ENCODE data around the gene CTDNEP1. TPM values are rescaled to one million over a fixed set of nuclear protein-coding genes. Genes with fewer than 3 reads are reported as not detected.

Gene CTDNEP1
- total RNA-seq = 33.8 and 45.2 TPM in 2 replicates

DNA sequence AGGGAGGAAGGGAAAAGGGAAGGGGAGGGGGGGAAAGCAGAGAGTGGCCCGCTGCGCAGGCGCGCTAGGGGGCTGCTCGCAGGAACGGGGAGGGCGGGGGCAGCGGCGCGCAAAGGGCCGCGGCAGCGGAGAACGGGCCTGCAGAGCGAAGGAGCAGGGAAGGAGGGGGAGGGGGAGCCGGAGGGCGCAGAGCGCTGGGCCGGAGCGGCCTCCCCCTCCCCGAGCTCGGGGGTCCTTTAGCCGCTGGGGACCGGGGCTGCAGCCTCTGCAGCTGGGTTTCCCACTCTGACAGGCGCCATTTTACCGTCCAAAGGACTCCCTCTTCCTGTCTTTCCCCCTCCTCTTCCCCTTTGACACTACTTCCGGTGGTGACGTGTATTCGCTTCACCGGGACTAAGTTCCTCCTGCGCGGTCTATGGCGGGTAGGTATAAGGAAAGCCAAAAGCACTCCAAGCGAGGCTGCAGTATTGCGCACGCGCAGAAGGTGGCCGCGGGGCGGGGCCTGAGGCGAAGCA is at the start of gene CTDNEP1:
CTDNEP1 (minus strand) TSS at position 74 of the 515 bp plus-strand sequence. CDS start 438 bp downstream, outside the sequence.

DNA sequence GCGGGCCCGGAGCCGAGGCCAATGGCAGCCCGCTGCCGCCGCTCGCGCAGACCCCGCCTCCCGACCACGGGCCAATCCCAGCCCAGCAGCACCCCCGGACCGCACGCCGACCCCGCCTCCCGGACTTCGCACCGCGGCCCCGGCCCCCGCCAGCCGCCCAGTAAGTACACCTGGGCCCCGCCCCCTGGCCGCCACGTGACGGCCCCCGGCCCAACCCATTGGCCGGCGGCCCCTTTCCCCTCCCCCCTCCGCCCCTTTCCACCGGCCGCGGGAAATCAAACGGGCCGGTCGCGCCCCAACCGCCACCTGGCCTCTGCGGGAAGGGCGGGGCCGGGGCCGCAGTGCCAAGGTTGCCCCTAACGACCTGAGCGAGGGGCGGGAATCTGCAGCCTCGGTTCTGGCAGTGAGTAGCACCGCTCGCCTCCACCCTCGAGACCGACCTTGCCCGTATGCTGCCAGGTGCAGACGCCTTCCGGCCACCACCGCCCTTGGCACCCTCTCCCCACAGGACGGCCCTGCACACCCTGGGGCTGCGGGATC is 43.1 kb upstream of the CTDNEP1 start, which contains the start of gene YBX2:
YBX2 (minus strand) TSS at position 26 of the 540 bp plus-strand sequence. CDS start 139 bp downstream, outside the sequence.

DNA sequence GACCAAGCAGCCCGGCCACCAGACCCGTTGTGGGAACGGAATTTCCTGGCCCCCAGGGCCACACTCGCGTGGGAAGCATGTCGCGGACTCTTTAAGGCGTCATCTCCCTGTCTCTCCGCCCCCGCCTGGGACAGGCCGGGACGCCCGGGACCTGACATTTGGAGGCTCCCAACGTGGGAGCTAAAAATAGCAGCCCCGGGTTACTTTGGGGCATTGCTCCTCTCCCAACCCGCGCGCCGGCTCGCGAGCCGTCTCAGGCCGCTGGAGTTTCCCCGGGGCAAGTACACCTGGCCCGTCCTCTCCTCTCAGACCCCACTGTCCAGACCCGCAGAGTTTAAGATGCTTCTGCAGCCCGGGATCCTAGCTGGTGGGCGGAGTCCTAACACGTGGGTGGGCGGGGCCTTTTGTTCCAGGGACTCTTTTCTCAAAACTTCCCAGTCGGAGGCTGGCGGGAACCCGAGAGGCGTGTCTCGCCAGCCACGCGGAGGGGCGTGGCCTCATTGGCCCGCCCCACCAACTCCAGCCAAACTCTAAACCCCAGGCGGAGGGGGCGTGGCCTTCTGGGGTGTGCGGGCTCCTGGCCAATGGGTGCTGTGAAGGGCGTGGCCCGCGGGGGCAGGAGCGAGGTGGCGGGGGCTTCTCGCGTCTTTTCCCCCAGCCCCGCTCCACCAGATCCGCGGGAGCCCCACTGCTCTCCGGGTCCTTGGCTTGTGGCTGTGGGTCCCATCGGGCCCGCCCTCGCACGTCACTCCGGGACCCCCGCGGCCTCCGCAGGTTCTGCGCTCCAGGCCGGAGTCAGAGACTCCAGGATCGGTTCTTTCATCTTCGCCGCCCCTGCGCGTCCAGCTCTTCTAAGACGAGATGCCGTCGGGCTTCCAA is 29.8 kb upstream of the CTDNEP1 start, which contains the start of gene SLC2A4:
SLC2A4 (plus strand) TSS at position 645 of the 879 bp plus-strand sequence; CDS start at position 862, 217 bp downstream.

DNA sequence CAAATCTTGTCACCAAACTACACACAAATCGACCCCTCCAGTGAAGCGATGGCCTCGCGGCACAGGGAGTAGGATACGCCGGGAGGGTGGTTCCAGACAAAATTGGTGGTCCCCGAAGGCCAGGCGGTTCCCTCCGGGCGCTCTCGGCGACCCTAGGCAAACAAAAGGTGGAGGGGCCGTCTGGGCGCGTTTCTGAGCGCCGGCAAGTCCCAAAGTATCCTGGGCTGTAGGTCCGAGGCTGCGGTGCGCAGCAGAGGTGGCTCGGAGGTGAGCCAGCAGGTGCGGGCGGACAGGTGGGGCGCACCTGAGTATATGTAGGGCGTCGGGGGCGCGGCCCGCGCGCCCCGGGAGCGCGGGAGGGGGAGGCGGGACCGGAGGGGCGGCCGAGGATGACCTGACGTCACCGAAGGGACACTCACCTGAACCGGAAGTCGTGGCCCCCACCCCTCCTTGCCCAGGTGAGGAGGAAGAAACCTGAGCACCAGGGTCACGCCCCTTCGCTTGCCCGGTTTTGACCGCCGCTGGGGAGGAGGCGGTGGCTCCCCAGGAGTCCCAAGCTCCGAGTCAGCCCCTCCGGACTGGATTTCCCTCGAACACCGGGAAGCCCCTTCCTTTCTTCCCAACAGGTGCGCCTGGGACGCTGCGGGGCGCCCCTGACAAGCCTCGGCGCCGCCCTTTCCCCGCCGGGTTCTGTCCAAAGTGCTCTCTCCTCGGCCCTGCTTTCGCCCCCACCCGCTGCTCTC is 10.8 kb upstream of the CTDNEP1 start, which contains the start of gene CLDN7:
CLDN7 (minus strand) TSS at position 287 of the 743 bp plus-strand sequence. CDS start 435 bp downstream, outside the sequence.

DNA sequence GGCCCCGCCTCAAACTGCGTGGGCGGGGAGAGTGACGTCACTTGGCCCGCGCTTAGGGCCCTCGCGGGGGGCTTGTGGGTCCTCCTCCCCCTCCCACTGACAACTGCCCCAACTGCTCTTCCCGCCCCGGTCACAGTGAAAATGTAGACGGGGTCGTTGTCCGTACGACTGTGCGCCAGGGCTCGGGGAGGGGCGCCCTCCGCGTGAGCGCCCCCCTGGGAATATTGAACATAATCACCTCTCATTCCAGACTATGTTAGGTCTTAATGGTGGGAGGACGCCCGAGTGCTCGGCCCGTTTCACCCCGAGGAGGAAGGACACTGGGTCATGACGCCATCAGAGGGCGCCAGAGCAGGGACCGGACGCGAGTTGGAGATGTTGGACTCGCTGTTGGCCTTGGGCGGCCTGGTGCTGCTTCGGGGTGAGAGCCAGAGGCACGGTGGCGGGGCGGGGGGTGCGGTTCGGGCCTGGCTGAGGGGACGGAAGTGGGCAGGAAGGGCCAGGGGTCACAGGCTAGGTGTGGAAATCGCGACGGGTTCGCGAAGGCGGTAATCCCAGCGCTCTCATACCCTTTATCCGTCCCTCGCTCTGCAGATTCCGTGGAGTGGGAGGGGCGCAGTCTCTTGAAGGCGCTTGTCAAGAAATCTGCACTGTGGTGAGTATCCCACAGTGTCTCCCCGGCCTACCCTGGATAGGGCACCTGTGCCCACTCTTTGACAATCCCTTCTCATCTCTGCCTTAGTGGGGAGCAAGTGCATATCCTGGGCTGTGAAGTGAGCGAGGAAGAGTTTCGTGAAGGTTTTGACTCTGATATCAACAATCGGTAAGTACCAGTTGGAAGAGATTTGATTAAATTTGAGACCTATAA is 876 bp upstream of the CTDNEP1 start, which contains the start of gene ELP5:
ELP5 (plus strand) TSS at position 40 of the 868 bp plus-strand sequence; CDS start at position 376, 336 bp downstream.

DNA sequence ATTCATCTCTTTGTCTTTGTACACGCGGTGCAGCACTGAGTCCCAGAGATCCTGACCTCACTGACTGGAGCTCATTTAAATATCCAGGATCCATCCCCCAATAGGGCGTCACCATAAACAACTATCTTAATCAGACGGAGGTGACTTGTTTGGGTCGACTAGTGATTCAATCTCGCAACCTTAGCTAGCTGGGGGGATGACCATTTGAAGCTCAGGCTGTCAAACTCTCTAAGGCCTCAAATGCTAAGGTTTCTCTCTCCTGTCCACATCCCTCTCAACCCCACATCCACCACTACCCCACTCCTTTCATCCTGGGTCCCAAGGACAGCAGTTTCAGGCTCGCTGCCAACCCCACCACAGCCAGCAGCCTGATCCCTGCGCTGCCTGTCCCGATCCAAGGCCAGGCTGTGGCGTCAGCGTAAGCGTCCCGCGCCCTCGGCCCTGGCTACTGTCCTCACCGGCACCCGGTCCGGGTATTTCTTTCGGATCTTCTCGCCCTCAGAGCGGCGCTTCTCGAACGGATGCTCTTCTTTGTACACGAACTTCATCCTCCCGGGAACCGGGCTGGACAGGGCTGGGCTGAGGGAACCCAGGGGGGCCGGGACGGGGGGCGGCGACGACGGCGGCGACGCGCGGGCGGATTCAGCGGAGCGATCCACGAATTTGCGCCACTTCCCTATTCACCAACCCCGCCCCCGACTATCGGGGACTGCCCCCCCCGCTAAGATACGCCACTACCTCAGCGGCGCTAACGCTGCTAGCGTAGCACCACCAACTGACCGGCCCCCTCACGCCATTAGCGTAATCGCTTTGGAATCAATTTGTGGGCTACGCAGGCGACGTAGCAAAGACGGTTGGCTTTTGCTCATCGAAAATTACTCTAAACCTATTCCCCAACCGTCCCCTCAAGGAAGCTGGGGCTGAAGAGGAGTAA is 9.5 kb downstream of the CTDNEP1 start, which contains the start of gene GABARAP:
GABARAP (minus strand) TSS at position 667 of the 934 bp plus-strand sequence; CDS start at position 548, 119 bp downstream.

DNA sequence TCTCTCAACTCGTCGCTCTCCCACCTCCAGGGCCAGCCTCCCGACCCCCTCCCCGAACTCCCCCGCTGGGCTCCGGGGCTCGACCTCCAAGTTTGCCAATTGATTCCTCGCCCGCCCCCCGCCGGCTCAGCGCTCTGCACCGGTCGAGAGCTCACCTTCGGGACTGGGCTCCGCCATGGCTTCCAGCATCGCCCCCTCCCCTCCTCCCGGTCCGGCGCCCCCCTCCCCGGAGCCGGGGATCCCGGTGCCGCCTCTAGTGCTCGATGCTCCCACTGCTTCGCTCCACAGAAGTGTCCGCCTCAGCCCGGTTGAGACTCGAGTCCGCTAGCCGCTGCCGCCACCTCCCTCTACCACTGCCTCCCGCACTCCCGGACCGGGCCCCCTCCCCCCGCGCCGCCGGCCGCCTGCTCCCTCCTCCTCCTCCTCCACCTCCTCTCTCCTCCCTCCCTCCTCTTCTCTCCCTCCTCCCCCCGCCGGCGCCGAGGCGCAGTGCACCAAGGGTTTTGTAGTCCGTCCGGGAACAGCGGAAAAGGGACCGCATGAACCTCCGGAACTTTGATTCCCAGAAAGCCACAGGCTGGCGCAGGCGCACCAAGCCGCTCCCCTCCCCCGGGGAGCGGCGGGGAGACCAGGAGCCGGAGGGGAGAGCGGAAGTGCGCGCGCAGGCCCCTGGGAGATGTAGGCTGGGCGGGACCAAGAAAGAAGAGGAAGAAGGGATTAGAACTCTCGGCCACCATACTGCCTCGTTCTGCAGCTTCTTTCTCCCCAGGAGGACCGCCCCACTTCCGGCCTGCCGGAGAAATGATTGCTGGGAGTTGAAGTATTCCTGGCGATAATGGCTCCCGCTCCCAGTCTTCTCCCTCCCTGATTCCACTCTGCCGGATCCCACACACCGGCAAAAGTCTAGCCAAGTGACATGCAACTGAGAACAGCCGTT is 12.2 kb downstream of the CTDNEP1 start, which contains the start of gene PHF23:
PHF23 (minus strand) TSS at position 367 of the 937 bp plus-strand sequence; CDS start at position 189, 178 bp downstream.

DNA sequence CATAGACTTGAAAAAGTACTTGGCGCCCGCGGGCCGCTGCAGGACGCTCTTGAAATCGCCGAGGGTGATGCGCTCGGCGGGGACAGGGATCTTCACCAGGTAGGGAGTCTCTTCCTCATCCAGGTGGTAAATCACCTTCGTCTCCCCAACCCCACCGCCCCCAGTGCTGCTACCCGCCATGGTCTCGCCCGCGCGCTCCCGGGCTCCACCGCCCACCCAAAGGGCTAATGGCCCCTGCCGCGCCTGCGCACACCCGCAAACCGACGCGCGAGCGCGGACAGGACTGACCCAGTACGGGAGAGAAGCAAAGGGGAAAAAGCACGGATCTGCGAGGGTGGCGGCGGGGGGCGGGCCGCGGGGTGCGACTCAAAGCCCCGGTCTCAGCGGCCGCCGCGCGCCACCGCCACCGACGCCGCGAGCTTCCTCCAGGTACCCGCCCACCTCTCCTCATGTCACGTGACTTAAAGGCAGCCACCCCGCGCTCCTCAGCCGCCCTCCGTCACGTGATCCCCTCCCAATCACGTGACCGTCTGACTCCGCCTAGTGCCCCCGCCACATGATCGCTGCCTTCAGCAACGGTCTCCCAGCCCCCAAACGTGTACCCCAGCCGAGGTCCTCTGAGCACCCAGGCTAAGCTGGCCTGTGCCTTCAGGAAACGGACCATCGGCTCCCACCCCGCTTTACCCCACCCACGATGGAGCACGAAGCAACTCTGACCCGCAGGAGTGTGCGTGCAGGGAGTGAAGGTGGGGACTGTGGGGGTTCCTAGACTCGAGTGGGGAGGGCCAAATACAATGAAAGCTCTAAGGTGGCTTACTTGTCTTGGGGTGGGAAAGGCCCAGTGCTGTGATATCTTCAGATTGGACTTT is 17.2 kb downstream of the CTDNEP1 start, which contains the start of gene DVL2:
DVL2 (minus strand) TSS at position 435 of the 869 bp plus-strand sequence; CDS start at position 180, 255 bp downstream.

DNA sequence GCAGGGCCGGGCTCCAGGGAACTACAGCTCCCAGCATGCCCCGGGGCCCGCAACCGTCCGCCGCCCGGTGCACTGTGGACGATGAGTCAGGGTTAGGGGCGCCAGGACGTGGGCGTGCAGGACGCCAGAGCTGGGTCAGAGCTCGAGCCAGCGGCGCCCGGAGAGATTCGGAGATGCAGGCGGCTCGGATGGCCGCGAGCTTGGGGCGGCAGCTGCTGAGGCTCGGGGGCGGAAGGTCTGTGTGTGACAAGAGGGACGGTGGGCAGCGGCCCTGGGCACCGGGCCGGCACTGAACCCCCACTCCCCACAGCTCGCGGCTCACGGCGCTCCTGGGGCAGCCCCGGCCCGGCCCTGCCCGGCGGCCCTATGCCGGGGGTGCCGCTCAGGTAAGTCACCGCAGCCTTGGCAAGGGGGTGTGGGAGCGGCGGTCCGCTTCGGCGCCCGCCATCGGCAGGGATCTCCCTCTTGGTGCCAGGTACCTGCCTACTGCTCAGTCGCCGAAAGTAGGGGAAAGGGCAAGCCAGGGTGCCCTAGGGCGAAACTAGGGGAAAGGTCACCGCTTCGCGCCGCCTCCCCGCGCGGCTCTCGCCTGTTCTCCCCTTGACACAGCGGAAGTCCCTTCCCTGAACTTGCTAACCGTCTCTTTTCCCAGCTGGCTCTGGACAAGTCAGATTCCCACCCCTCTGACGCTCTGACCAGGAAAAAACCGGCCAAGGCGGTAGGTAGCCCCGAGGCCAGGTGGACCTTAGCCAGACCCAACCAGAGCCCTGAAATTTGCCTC is 31.5 kb downstream of the CTDNEP1 start, which contains the start of the genes ACADVL and DLG4:
ACADVL (plus strand) TSS at position 127 of the 781 bp plus-strand sequence; CDS start at position 174, 47 bp downstream.
DLG4 (minus strand) TSS at position 25 of the 781 bp plus-strand sequence.

Small RNAs within 50 kb of the gene (small RNA-seq; reads per million reads assigned to genes)
- gene MIR324 (309 reads per million, percentile 99 among the genes with 10 or more reads in this experiment), gene RF00019 (not detected)

Other genes with a start within 250 kb of the CTDNEP1 start
- gene RNASEK, start 239.1 kb downstream of the CTDNEP1 start, total RNA-seq = 43.6 and 68.1 TPM in 2 replicates
- gene BCL6B, start 228.7 kb downstream of the CTDNEP1 start, total RNA-seq = 86.7 and 109 TPM in 2 replicates
- 2.5 and 3.0 TPM in 2 replicates for gene SLC16A13, start 215.7 kb downstream of the CTDNEP1 start, total RNA-seq
- 0.36 and 0.66 TPM in 2 replicates for gene SLC16A11, start 207.6 kb downstream of the CTDNEP1 start, total RNA-seq
- gene CLEC10A, start 171.5 kb downstream of the CTDNEP1 start, total RNA-seq = not detected in 2 replicates
- gene ASGR2, start 136.9 kb downstream of the CTDNEP1 start, total RNA-seq = not detected in 2 replicates
- gene ASGR1, start 72.4 kb downstream of the CTDNEP1 start, total RNA-seq = 5.8 and 9.7 TPM in 2 replicates
- gene DLG4, start 31.9 kb downstream of the CTDNEP1 start, total RNA-seq = 13.2 and 14.8 TPM in 2 replicates
- 164 and 181 TPM in 2 replicates for gene ACADVL, start 31.8 kb downstream of the CTDNEP1 start, total RNA-seq
- 39.8 and 51.8 TPM in 2 replicates for gene DVL2, start 17.2 kb downstream of the CTDNEP1 start, total RNA-seq
- 38.1 and 38.3 TPM in 2 replicates for gene PHF23, start 12.3 kb downstream of the CTDNEP1 start, total RNA-seq
- gene GABARAP, start 9.3 kb downstream of the CTDNEP1 start, total RNA-seq = 206 and 343 TPM in 2 replicates
- 32.0 and 36.4 TPM in 2 replicates for gene ELP5, start 481 bp upstream of the CTDNEP1 start, total RNA-seq
- 19.0 and 22.7 TPM in 2 replicates for gene CLDN7, start 10.7 kb upstream of the CTDNEP1 start, total RNA-seq
- gene SLC2A4, start 30.0 kb upstream of the CTDNEP1 start, total RNA-seq = under 0.01 and 0.14 TPM in 2 replicates
- 0.13 and 0.14 TPM in 2 replicates for gene YBX2, start 42.9 kb upstream of the CTDNEP1 start, total RNA-seq
- gene EIF5A, start 55.9 kb upstream of the CTDNEP1 start, total RNA-seq = 863 and 945 TPM in 2 replicates
- gene GPS2, start 63.6 kb upstream of the CTDNEP1 start, total RNA-seq = 44.3 and 44.5 TPM in 2 replicates
- 17.3 and 23.5 TPM in 2 replicates for gene NEURL4, start 77.6 kb upstream of the CTDNEP1 start, total RNA-seq
- gene ACAP1, start 84.8 kb upstream of the CTDNEP1 start, total RNA-seq = not detected in 2 replicates
- gene KCTD11, start 100.4 kb upstream of the CTDNEP1 start, total RNA-seq = 2.1 and 2.6 TPM in 2 replicates
- not detected in 2 replicates for gene TMEM95, start 103.4 kb upstream of the CTDNEP1 start, total RNA-seq
- gene TNK1, start 129.4 kb upstream of the CTDNEP1 start, total RNA-seq = 0.27 and 0.29 TPM in 2 replicates
- 19.5 and 22.2 TPM in 2 replicates for gene PLSCR3, start 142.8 kb upstream of the CTDNEP1 start, total RNA-seq
- 49.5 and 65.8 TPM in 2 replicates for gene TMEM256, start 152.4 kb upstream of the CTDNEP1 start, total RNA-seq
- gene NLGN2, start 156.1 kb upstream of the CTDNEP1 start, total RNA-seq = 4.5 and 7.3 TPM in 2 replicates
- not detected in 2 replicates for gene SPEM1, start 168.6 kb upstream of the CTDNEP1 start, total RNA-seq
- gene SPEM2, start 173.9 kb upstream of the CTDNEP1 start, total RNA-seq = not detected in 2 replicates
- gene SPEM3, start 177.1 kb upstream of the CTDNEP1 start, total RNA-seq = not detected in 2 replicates
- gene TMEM102, start 183.7 kb upstream of the CTDNEP1 start, total RNA-seq = 4.7 and 5.5 TPM in 2 replicates
- gene FGF11, start 187.8 kb upstream of the CTDNEP1 start, total RNA-seq = 0.22 and 0.27 TPM in 2 replicates
- 4.4 and 4.8 TPM in 2 replicates for gene CHRNB1, start 193.3 kb upstream of the CTDNEP1 start, total RNA-seq
- gene ZBTB4, start 227.9 kb upstream of the CTDNEP1 start, total RNA-seq = 17.6 and 23.3 TPM in 2 replicates
- gene SLC35G6, start 229.7 kb upstream of the CTDNEP1 start, total RNA-seq = not detected in 2 replicates
- 110 and 117 TPM in 2 replicates for gene POLR2A, start 232.6 kb upstream of the CTDNEP1 start, total RNA-seq